NCI-H510A (cell line): ENCODE data around the gene TUBA8.
"Not testable (repeated sequence)": the region's sequence is repeated elsewhere in the genome, so short reads cannot be mapped to it uniquely, and the experiment has no call there.

ENCODE experiments used
- DNase-seq: peaks from one replicate; lab custom pipeline; 2025; lab: John Stamatoyannopoulos, UW

Gene TUBA8

GRCh38 chr22:18173441-18173840 lies 62.8 kb downstream of the TUBA8 start:
- not testable (repeated sequence) for DNase-seq
